Measurements from ENCODE around the gene DDB1.

Gene DDB1

DNA sequence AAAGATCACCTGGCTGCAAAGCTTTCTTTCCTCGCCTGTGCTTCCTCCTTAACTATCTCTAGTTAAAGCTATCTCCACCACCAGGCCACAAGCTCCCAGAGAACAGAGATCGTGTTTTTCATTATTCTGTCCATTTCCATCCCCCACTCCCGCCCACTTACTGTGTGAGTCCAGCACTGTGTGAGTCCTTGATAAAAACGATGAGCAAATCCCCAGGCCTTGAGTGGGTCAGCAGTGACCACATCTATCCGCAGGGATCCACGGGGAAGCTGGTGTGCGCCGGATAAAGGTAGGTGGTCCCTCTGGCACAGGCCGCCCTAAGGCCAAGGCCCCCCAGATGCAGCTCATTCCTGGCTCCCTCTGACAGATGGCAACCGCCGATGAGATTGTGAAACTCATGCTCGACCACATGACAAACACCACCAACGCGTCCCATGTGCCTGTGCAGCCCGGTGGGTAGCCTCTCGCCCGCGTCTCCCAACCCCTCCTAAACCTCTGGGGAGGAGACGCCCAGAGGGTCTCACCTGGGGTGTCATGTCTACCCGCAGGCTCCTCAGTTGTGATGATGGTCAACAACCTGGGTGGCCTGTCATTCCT is 9.4 kb upstream of the DDB1 start:
- DNase-seq (ENCODE audit: insufficient read length) (no peak), FAIRE-seq (no peak)
- no peak for TF ChIP-seq TAF1 (IDR thresholded peaks at IDR 0.05; ENCODE audit: borderline replicate concordance, low read depth, low read length)
- no peak for TF ChIP-seq POLR2AphosphoS5 (IDR thresholded peaks at IDR 0.05; ENCODE audit: low read depth, low read length)
- no peak for TF ChIP-seq POLR2A (IDR thresholded peaks at IDR 0.05; ENCODE audit: low read depth, low read length)

DNA sequence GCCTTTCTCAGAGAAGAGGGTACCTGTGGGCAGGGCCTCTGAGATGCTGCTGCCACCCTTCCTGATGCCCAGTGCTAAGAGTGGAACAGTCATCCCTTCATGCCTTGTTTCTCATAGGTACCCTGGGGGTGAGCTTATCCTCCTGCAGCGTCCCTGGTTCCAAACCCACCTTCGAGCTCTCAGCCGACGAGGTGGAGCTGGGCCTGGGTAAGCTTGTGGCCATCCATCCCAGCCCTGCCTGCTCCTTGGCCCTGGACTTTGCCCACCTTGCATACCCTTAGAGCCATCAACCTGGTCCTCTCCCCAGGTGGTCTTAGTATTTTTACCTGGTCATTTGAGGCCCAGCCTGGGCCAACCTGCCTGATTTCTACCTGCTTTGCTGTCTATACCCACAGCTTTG is 8.8 kb upstream of the DDB1 start:
- FAIRE-seq = no peak

DNA sequence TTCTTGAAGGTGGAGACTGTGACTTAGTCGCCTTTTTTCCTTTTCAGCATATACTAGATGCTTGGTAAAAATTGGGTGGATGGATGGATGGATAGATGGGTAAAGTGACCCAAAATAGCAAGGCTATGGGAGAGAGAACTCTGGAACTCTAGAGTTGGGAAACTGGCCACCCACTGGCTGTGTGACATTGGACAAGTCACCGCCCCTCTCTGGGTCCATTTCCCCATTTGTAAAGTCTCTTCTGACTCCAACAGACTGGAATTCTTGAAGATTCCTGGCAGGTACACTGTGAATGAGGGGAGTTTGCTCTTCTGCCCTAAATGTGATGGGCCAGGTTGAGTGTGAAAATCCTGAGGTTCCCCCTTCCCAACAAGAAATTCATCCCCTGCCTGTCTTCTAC is 8.1 kb upstream of the DDB1 start:
- no peak for DNase-seq (ENCODE audit: insufficient read length)
- TF ChIP-seq POLR2AphosphoS5 (IDR thresholded peaks at IDR 0.05; ENCODE audit: low read depth, low read length) = no peak
- TF ChIP-seq POLR2A (IDR thresholded peaks at IDR 0.05; ENCODE audit: low read depth, low read length) = no peak
- no peak for TF ChIP-seq TAF1 (IDR thresholded peaks at IDR 0.05; ENCODE audit: borderline replicate concordance, low read depth, low read length)
- FAIRE-seq = no peak

More for the DNA sequence above, 8.8 kb upstream of the DDB1 start:
- TF ChIP-seq POLR2AphosphoS5 (IDR thresholded peaks at IDR 0.05; ENCODE audit: low read depth, low read length) (no peak), TAF1 (IDR thresholded peaks at IDR 0.05; ENCODE audit: borderline replicate concordance, low read depth, low read length) (no peak)
- no peak for DNase-seq (ENCODE audit: insufficient read length)

DNA sequence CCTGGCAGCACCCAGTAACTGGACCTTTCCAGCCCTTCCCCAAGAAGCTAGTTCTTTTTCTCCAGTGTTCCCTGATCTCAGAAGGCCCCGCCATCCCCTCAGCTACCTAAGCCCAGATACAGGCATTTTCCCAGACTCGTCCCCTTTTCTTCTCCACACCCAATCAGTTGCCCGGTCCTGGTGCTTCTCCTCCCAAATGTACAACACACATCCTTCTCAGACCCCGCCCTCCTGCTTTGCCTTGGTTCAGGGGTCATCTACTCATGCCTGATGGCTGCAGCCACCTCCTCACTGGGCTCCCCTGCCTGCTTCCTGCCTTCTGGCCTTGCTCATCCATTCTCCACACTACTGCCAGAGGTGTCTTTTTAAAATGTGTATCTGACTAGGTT is 6.6 kb upstream of the DDB1 start:
- FAIRE-seq (no peak), DNase-seq (ENCODE audit: insufficient read length) (no peak)
- no peak for TF ChIP-seq TAF1 (IDR thresholded peaks at IDR 0.05; ENCODE audit: borderline replicate concordance, low read depth, low read length)
- TF ChIP-seq POLR2A (IDR thresholded peaks at IDR 0.05; ENCODE audit: low read depth, low read length) = no peak
- TF ChIP-seq POLR2AphosphoS5 (IDR thresholded peaks at IDR 0.05; ENCODE audit: low read depth, low read length) = no peak

DNA sequence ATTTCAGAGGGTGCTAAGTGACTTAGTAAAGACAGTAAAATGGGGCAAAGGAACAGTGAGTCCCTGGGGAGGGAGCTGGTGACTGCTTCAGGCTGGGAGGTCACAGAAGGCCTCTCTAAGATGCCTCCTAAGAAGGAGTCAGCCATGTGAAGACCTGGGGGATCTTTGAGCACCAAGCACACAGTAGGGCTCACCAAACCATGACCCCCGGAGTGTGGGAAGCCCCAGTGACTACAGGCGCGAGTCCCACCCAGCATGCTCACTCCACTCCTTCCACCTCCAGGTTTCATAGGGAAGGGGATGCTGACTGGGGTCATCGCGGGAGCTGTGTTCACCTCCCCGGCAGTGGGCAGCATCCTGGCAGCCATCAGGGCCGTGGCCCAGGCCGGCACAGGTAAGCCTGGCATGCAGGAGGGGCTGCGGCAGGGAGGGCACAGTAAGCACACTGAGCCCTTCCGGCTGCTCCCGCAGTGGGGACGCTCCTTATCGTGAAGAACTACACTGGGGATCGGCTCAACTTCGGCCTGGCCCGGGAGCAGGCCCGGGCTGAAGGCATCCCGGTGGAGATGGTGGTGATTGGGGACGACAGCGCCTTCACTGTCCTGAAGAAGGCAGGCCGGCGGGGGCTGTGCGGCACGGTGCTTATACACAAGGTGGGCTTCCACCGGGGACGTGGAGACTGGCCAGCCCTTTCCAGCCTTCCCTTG is 6.0 kb upstream of the DDB1 start:
- no peak for FAIRE-seq

DNA sequence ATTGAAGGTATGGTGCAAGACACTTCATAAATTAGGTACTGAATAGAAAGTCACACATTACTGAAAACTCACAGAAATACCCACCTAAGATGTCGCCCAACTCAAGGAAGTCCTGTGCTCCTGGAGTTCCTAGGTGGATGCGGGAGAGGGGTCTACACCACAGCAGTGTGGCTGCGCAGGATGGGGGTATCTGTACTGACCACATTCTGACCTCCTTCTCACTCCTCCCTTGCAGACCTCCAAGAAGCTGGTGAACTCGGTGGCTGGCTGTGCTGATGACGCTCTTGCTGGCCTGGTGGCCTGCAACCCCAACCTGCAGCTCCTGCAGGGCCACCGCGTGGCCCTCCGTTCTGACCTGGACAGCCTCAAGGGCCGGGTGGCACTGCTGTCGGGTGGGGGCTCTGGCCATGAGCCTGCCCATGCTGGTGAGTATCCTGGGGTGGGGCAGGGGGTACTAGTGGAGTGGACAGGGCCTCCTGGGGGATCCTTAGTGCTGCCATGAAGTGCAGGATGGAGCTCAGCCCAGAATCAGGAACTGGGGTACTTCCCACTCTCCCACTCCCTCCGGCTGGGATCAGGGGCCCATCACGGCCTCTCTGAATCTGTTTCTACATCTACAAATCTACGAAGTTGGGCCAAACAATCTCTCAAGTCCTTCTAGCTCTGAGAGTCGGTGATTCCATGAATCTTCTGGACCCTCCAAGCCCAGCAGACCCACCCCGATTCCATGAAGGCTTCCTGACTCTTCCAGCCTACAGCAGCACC is 5.0 kb upstream of the DDB1 start:
- TF ChIP-seq TAF1 (IDR thresholded peaks at IDR 0.05; ENCODE audit: borderline replicate concordance, low read depth, low read length) (no peak), POLR2AphosphoS5 (IDR thresholded peaks at IDR 0.05; ENCODE audit: low read depth, low read length) (no peak), POLR2A (IDR thresholded peaks at IDR 0.05; ENCODE audit: low read depth, low read length) (no peak)
- DNase-seq (ENCODE audit: insufficient read length) (no peak), FAIRE-seq (no peak)

More for the DNA sequence above, 6.0 kb upstream of the DDB1 start:
- TF ChIP-seq POLR2A (IDR thresholded peaks at IDR 0.05; ENCODE audit: low read depth, low read length) = no peak
- no peak for TF ChIP-seq POLR2AphosphoS5 (IDR thresholded peaks at IDR 0.05; ENCODE audit: low read depth, low read length)
- no peak for TF ChIP-seq TAF1 (IDR thresholded peaks at IDR 0.05; ENCODE audit: borderline replicate concordance, low read depth, low read length)
- DNase-seq (ENCODE audit: insufficient read length) = no peak

DNA sequence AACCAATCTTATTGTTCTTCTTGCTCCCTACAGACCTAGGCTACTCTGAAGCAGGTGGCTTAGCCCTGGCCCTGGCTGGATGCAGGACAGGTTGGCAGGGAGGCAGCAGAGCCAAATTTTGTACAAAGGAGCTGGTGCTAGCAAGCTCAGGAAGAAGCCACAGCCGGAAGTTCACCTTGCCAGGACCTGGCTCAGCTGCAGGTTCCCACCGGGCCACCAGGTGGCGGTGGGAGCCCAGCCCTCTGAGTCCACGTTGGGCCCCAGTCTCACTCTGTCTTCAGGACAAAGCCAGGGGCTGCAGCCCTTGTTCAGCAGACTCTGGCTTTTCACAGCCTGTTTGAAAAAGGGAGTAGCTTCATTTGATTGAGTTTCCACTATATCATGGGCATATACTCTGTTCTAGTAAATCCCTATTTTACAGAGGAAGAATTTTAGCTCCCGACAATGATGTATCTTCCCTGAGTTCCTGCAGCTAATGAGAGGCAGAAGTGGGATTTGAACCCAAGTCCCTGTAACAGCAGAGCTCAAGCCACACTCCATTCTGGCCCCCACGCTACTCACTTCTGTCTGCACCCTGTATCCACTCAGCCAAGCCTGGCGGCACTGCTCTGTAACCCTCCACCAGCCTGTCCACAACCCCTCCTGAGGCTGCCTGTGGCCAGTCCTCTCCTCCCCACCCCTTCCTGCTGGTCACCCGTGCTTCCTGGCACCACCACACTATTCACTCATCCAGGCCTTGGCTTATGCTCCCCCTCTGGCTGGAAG is 3.4 kb upstream of the DDB1 start:
- no peak for TF ChIP-seq TAF1 (IDR thresholded peaks at IDR 0.05; ENCODE audit: borderline replicate concordance, low read depth, low read length)
- TF ChIP-seq POLR2A (IDR thresholded peaks at IDR 0.05; ENCODE audit: low read depth, low read length) = no peak
- no peak for TF ChIP-seq POLR2AphosphoS5 (IDR thresholded peaks at IDR 0.05; ENCODE audit: low read depth, low read length)
- DNase-seq (ENCODE audit: insufficient read length) (peak; percentile 94), FAIRE-seq (peak; percentile 71)

DNA sequence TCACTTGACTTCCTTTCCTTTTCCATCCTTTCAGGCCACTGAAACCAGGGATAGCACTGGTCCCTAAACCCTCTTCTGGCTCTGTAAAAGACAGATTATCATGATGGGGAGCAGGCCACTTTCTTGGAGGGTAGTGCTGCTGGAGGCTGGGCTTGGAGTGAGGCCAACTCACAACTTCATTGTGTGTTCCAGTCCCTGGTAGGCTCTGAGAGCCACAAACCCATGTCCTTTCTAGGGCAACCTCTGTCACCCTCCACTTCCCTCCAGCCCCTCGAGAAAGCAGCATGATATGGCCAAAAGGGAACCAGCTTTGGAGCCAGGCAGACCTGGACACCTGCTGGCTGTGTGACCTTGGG is 2.4 kb upstream of the DDB1 start:
- DNase-seq (ENCODE audit: insufficient read length) (no peak), FAIRE-seq (no peak)
- no peak for TF ChIP-seq POLR2AphosphoS5 (IDR thresholded peaks at IDR 0.05; ENCODE audit: low read depth, low read length)
- TF ChIP-seq TAF1 (IDR thresholded peaks at IDR 0.05; ENCODE audit: borderline replicate concordance, low read depth, low read length) = no peak
- no peak for TF ChIP-seq POLR2A (IDR thresholded peaks at IDR 0.05; ENCODE audit: low read depth, low read length)

DNA sequence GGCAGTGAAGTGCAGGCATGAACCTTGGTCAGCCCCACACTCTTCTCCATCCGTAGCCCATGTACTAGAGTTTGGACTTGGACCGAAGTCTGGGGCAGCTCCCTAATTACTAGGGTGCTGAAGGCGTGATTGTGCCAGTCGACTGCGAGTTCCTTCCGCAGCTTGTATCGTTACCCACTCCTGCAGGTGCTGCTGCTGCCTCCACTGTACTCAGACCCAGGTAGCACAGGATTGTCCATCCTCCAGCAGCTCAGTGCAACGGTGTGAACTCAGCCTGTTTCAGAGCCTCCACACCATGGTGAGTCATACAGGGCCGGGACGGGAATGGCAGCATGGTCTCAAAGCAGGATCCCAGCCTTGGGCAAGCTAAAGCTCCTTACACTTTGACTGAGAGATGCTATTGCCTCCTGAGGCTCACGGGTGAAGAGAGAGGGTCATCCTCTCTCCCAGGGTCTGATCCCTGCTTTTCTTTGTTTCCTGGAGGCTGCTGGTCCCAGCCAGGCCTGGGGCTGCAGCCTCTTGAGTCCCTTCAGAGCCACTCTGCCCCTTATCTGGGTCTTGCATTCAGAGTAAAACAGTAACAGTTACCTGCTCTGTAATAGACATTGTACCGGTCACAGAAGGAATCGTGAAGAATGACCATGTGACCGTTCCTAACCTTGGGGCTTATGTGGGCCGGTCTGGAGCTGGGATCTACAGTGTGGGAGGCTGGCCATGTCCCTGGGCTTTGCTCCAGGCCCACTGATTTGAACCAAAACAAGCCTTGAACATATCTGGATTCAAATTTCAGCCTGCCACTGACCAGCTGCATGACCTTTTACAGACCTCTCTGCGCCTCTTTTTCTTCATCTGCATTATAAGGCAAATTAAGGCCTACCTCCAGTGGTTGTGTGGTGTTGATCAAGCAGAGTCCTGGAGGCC is 1.8 kb upstream of the DDB1 start:
- DNase-seq (ENCODE audit: insufficient read length) (no peak), FAIRE-seq (no peak)
- TF ChIP-seq POLR2A (IDR thresholded peaks at IDR 0.05; ENCODE audit: low read depth, low read length) (no peak), TAF1 (IDR thresholded peaks at IDR 0.05; ENCODE audit: borderline replicate concordance, low read depth, low read length) (no peak), POLR2AphosphoS5 (IDR thresholded peaks at IDR 0.05; ENCODE audit: low read depth, low read length) (no peak)

DNA sequence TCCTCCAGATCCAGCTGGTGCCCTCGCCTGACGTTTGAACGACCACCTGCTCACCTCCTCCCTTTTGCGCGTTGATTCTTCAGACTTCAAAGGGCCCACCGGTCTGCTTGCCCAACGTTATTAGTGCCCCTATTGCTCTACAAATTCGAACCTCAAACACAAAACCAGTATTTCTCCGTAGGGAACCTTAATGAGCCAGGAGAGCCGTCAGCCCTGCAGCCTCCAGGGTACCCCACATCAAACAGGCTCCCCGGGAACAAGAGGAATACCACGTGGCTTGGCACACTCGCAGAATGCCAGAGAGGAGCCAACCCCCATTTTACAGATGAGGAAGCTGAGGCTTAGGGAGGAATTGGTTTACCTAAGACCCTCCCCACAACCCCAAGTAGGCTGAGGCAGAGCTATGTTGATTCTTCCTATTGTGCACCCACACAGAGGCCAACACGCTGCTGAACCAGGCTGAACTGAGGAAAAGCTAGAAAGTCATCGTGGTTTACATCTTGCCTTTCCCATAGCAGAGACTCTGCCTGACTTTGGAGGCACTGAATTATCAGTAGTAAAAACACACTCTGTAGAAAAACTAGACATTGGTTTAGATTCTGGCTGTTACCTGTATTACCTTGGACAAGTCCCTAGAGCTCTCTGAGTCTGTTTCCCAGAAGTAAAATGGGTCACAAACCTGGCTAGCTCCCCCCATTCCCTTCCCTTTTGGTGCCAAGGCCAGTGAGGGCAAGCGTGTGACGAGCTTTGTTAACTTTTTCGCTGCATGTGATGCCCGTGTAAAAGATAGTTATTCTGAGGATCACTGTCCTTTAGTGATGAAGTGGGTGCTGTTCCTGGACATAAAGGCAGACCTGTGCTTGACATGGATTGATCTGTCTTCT is 887 bp upstream of the DDB1 start:
- peak; percentile 57 for FAIRE-seq
- DNase-seq (ENCODE audit: insufficient read length) = no peak
- TF ChIP-seq TAF1 (IDR thresholded peaks at IDR 0.05; ENCODE audit: borderline replicate concordance, low read depth, low read length) (no peak), POLR2AphosphoS5 (IDR thresholded peaks at IDR 0.05; ENCODE audit: low read depth, low read length) (no peak), POLR2A (IDR thresholded peaks at IDR 0.05; ENCODE audit: low read depth, low read length) (no peak)

Data from GM12892 (cell line).